Measurements from ENCODE around the gene SSH3.

The SSH3 gene

GRCh38 chr11:67289226-67289650, 14.1 kb upstream of the SSH3 start, which contains the start of gene ANKRD13D:
TSS of gene ANKRD13D (plus strand) at chr11:67289303. CDS start at chr11:67289461, 158 bp downstream.
- in situ Hi-C loops (cut with HindIII; ENCODE audit: low pct_ligation_motif_present, low sequenced_read_pairs) = no loop called here
- DNase-seq = no peak
- Histone ChIP-seq H3K27ac (peak within 1 kb of the TSS; percentile 88), H3K4me3 (ENCODE audit: low read depth, low read length) (peak within 1 kb of the TSS; percentile 76), H3K36me3 (replicated peaks) (peaks cover 43% of the 10 kb centered on the region), H3K27me3 (replicated peaks) (no peaks in the 10 kb centered on the region)
- no peak for TF ChIP-seq CTCF (IDR thresholded peaks at IDR 0.05; ENCODE audit: low read depth, low read length, missing control alignments)

GRCh38 chr11:67289651-67290479, 13.5 kb upstream of the SSH3 start:
- H3K27me3 ChIP-seq (replicated peaks) = no peaks in the 10 kb centered on the region
- in situ Hi-C loops (cut with HindIII; ENCODE audit: low pct_ligation_motif_present, low sequenced_read_pairs) = no loop called here
- peak overlapping the region; percentile 76 for H3K4me3 ChIP-seq (ENCODE audit: low read depth, low read length)
- no peak for DNase-seq
- TF ChIP-seq CTCF (IDR thresholded peaks at IDR 0.05; ENCODE audit: low read depth, low read length, missing control alignments) = no peak
- H3K36me3 ChIP-seq (replicated peaks) = peaks cover 41% of the 10 kb centered on the region
- no peak overlapping the region for H3K27ac ChIP-seq

GRCh38 chr11:67290801-67291200, 12.5 kb upstream of the SSH3 start:
- in situ Hi-C loops (cut with HindIII; ENCODE audit: low pct_ligation_motif_present, low sequenced_read_pairs) = no loop called here
- peaks cover 43% of the 10 kb centered on the region for H3K36me3 ChIP-seq (replicated peaks)
- DNase-seq = no peak
- no peaks in the 10 kb centered on the region for H3K27me3 ChIP-seq (replicated peaks)
- no peak for TF ChIP-seq CTCF (IDR thresholded peaks at IDR 0.05; ENCODE audit: low read depth, low read length, missing control alignments)
- peak overlapping the region; percentile 76 for H3K4me3 ChIP-seq (ENCODE audit: low read depth, low read length)
- H3K27ac ChIP-seq = no peak overlapping the region

GRCh38 chr11:67291481-67292381, 11.6 kb upstream of the SSH3 start:
- H3K4me3 ChIP-seq (ENCODE audit: low read depth, low read length) = no peak overlapping the region
- no peaks in the 10 kb centered on the region for H3K27me3 ChIP-seq (replicated peaks)
- H3K36me3 ChIP-seq (replicated peaks) = peaks cover 47% of the 10 kb centered on the region
- no peak overlapping the region for H3K27ac ChIP-seq
- TF ChIP-seq CTCF (IDR thresholded peaks at IDR 0.05; ENCODE audit: low read depth, low read length, missing control alignments) = no peak
- DNase-seq = no peak
- in situ Hi-C loops (cut with HindIII; ENCODE audit: low pct_ligation_motif_present, low sequenced_read_pairs) = no loop called here

- TF ChIP-seq CTCF (IDR thresholded peaks at IDR 0.05; ENCODE audit: low read depth, low read length, missing control alignments) = no peak
- in situ Hi-C loops (cut with HindIII; ENCODE audit: low pct_ligation_motif_present, low sequenced_read_pairs) = no loop called here
- peaks cover 52% of the 10 kb centered on the region for H3K36me3 ChIP-seq (replicated peaks)
- no peak overlapping the region for H3K4me3 ChIP-seq (ENCODE audit: low read depth, low read length)
- H3K27me3 ChIP-seq (replicated peaks) = no peaks in the 10 kb centered on the region
- peak overlapping the region; percentile 7 for H3K27ac ChIP-seq
- no peak for DNase-seq
Measured at GRCh38 chr11:67292671-67293070, 10.7 kb upstream of the SSH3 start.
